ENCODE data around the gene OLR1. TPM values are rescaled to one million over a fixed set of nuclear protein-coding genes. Genes with fewer than 3 reads are reported as not detected.

OLR1 gene
- total RNA-seq, 1 donor from 2014 or later, result not detected

- TF ChIP-seq CTCF (IDR thresholded peaks at IDR 0.05; ENCODE audit: unreplicated experiment), result no peak
- H3K27me3 Mint-ChIP-seq (ENCODE audit: unreplicated experiment), result no peaks in the 10 kb centered on the region
- H3K27ac Mint-ChIP-seq (ENCODE audit: unreplicated experiment), result no peak overlapping the region
- H3K9me3 Mint-ChIP-seq (ENCODE audit: unreplicated experiment), result no peaks in the 10 kb centered on the region
- H3K4me3 Mint-ChIP-seq (ENCODE audit: unreplicated experiment), result no peak overlapping the region
- no peak for DNase-seq (ENCODE audit: low spot score)
- peaks cover 5% of the 10 kb centered on the region for H3K36me3 Mint-ChIP-seq (ENCODE audit: low read depth, unreplicated experiment)
- no peaks in the 10 kb centered on the region for H3K4me1 Mint-ChIP-seq (ENCODE audit: unreplicated experiment)
Observed at GRCh38 chr12:10113075-10113474, 58.9 kb downstream of the OLR1 start.

GRCh38 chr12:10111451-10111850 is 60.5 kb downstream of the OLR1 start:
- DNase-seq (ENCODE audit: low spot score), result no peak
- no peak overlapping the region for H3K27ac Mint-ChIP-seq (ENCODE audit: unreplicated experiment)
- no peaks in the 10 kb centered on the region for H3K9me3 Mint-ChIP-seq (ENCODE audit: unreplicated experiment)
- H3K36me3 Mint-ChIP-seq (ENCODE audit: low read depth, unreplicated experiment), result peaks cover 5% of the 10 kb centered on the region
- no peak for TF ChIP-seq CTCF (IDR thresholded peaks at IDR 0.05; ENCODE audit: unreplicated experiment)
- no peak overlapping the region for H3K4me3 Mint-ChIP-seq (ENCODE audit: unreplicated experiment)
- H3K27me3 Mint-ChIP-seq (ENCODE audit: unreplicated experiment), result peaks cover 2% of the 10 kb centered on the region
- no peaks in the 10 kb centered on the region for H3K4me1 Mint-ChIP-seq (ENCODE audit: unreplicated experiment)

- Mint-ChIP-seq H3K9me3 (ENCODE audit: unreplicated experiment) (no peaks in the 10 kb centered on the region), H3K27ac (ENCODE audit: unreplicated experiment) (no peak overlapping the region), H3K36me3 (ENCODE audit: low read depth, unreplicated experiment) (peaks cover 5% of the 10 kb centered on the region)
Observed at GRCh38 chr12:10110256-10110844, 61.6 kb downstream of the OLR1 start.

More at GRCh38 chr12:10110256-10110844, 61.6 kb downstream of the OLR1 start:
- DNase-seq (ENCODE audit: low spot score), result no peak
- Mint-ChIP-seq H3K4me1 (ENCODE audit: unreplicated experiment) (no peaks in the 10 kb centered on the region), H3K4me3 (ENCODE audit: unreplicated experiment) (no peak overlapping the region), H3K27me3 (ENCODE audit: unreplicated experiment) (peaks cover 2% of the 10 kb centered on the region)
- no peak for TF ChIP-seq CTCF (IDR thresholded peaks at IDR 0.05; ENCODE audit: unreplicated experiment)

Other genes with a start within 250 kb of the OLR1 start
- not detected for gene CLEC2A, start 239.8 kb downstream of the OLR1 start, total RNA-seq (ENCODE audit: unreplicated experiment)
- gene CLEC12A, start 200.7 kb downstream of the OLR1 start, total RNA-seq (ENCODE audit: unreplicated experiment), result not detected
- gene CLEC1B, start 173.0 kb downstream of the OLR1 start, total RNA-seq (ENCODE audit: unreplicated experiment), result not detected
- not detected for gene CLEC12B, start 161.5 kb downstream of the OLR1 start, total RNA-seq (ENCODE audit: unreplicated experiment)
- not detected for gene CLEC9A, start 141.4 kb downstream of the OLR1 start, total RNA-seq (ENCODE audit: unreplicated experiment)
- gene CLEC1A, start 73.1 kb downstream of the OLR1 start, total RNA-seq (ENCODE audit: unreplicated experiment), result 29.3 TPM
- not detected for gene CLEC7A, start 41.9 kb downstream of the OLR1 start, total RNA-seq (ENCODE audit: unreplicated experiment)
- not detected for gene TMEM52B, start 6.9 kb upstream of the OLR1 start, total RNA-seq (ENCODE audit: unreplicated experiment)
- 133 TPM for gene GABARAPL1, start 40.7 kb upstream of the OLR1 start, total RNA-seq (ENCODE audit: unreplicated experiment)
- gene KLRD1, start 135.7 kb upstream of the OLR1 start, total RNA-seq (ENCODE audit: unreplicated experiment), result 0.49 TPM
- not detected for gene KLRK1, start 217.9 kb upstream of the OLR1 start, total RNA-seq (ENCODE audit: unreplicated experiment)
- gene KLRC4, start 237.6 kb upstream of the OLR1 start, total RNA-seq (ENCODE audit: unreplicated experiment), result not detected
- not detected for gene KLRC3, start 248.5 kb upstream of the OLR1 start, total RNA-seq (ENCODE audit: unreplicated experiment)